Mucosa of stomach (tissue), 1 donor: Measurements from ENCODE around the gene PRMT9.

ENCODE experiments used
- H3K27me3 ChIP-seq: one replicate; pipeline ENCODE4 v1.7.0; 2013; ENCODE audit warnings: mild to moderate bottlenecking, low read length; ENCODE audit not compliant: control insufficient read depth, insufficient read depth
- H3K36me3 ChIP-seq: one replicate; pipeline ENCODE4 v1.7.0; 2013; ENCODE audit warnings: low read length; ENCODE audit not compliant: control insufficient read depth, insufficient read depth
- H3K4me1 ChIP-seq: one replicate; pipeline ENCODE4 v1.7.0; 2013; ENCODE audit warnings: mild to moderate bottlenecking, low read length; ENCODE audit not compliant: control insufficient read depth, insufficient read depth
- H3K4me3 ChIP-seq: one replicate; pipeline ENCODE4 v1.7.0; 2013; ENCODE audit warnings: low read length
- H3K9ac ChIP-seq: one replicate; pipeline ENCODE4 v1.7.0; 2013; ENCODE audit warnings: mild to moderate bottlenecking, low read length, moderate library complexity
- H3K9me3 ChIP-seq: one replicate; pipeline ENCODE4 v1.7.0; 2013; ENCODE audit warnings: mild to moderate bottlenecking, low read length, moderate library complexity; ENCODE audit not compliant: control insufficient read depth
- donor health status: Pancreatic carcinoma.

The PRMT9 gene

GRCh38 chr4:147709999-147710398 lies 26.0 kb upstream of the PRMT9 start:
- Histone ChIP-seq H3K4me3 (no peak overlapping the region), H3K4me1 (no peaks in the 10 kb centered on the region), H3K36me3 (no peaks in the 10 kb centered on the region), H3K9me3 (no peaks in the 10 kb centered on the region), H3K27me3 (no peaks in the 10 kb centered on the region), H3K9ac (no peak overlapping the region)

- Histone ChIP-seq H3K4me1 (no peaks in the 10 kb centered on the region), H3K36me3 (no peaks in the 10 kb centered on the region), H3K27me3 (no peaks in the 10 kb centered on the region), H3K4me3 (no peak overlapping the region), H3K9ac (no peak overlapping the region), H3K9me3 (no peaks in the 10 kb centered on the region)
Measured at GRCh38 chr4:147707892-147708672, 24.1 kb upstream of the PRMT9 start.

- no peaks in the 10 kb centered on the region for H3K4me1 ChIP-seq
- no peaks in the 10 kb centered on the region for H3K9me3 ChIP-seq
- no peaks in the 10 kb centered on the region for H3K36me3 ChIP-seq
- H3K4me3 ChIP-seq = no peak overlapping the region
- H3K9ac ChIP-seq = no peak overlapping the region
- no peaks in the 10 kb centered on the region for H3K27me3 ChIP-seq
Measured at GRCh38 chr4:147704846-147705245, 20.9 kb upstream of the PRMT9 start.

DNA sequence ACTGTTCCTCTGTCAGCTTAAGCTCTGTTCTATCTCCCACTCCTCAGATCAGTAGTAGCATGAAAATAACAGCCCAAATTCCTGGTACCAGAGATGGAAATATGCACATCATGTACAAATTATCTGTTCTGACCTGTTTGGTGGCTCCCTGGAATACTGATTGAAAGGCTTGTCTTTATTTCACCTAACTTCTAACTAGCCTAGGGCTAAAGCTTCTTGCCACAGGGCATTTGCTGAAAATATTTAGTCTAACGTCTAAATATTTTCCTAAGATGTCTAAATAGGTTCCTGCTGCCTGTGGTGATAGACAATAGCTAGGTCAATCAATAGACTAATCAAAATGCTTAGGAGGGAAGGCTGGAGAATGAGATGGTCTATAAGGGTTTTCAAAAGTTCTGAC lies 12.9 kb upstream of the PRMT9 start:
- Histone ChIP-seq H3K9me3 (no peaks in the 10 kb centered on the region), H3K36me3 (no peaks in the 10 kb centered on the region), H3K9ac (no peak overlapping the region), H3K4me3 (no peak overlapping the region), H3K4me1 (no peaks in the 10 kb centered on the region), H3K27me3 (no peaks in the 10 kb centered on the region)

- Histone ChIP-seq H3K4me3 (no peak overlapping the region), H3K9me3 (no peaks in the 10 kb centered on the region), H3K27me3 (no peaks in the 10 kb centered on the region), H3K36me3 (no peaks in the 10 kb centered on the region), H3K9ac (no peak overlapping the region), H3K4me1 (no peaks in the 10 kb centered on the region)
Measured at GRCh38 chr4:147693218-147693617, 9.3 kb upstream of the PRMT9 start.

DNA sequence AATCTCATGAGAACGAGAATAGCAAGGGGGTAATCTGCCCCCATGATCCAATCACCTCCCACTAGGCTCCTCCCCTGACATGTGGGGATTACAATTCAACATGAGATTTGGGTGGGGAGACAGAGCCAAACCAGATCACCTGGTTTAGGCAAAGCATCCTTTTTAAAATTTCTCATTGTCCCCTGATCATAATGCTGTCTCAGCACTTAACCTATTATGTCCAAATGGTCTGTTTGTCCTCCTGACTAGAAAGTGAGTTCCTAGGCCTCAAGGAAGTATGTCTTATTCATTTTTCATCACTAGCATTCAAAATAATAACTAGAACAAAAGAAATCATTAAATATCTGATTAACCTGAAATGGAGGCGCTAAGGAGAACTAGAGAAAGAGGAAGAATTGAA lies 7.9 kb upstream of the PRMT9 start:
- Histone ChIP-seq H3K4me3 (no peak overlapping the region), H3K36me3 (no peaks in the 10 kb centered on the region), H3K9ac (no peak overlapping the region), H3K4me1 (no peaks in the 10 kb centered on the region), H3K27me3 (no peaks in the 10 kb centered on the region), H3K9me3 (no peaks in the 10 kb centered on the region)

DNA sequence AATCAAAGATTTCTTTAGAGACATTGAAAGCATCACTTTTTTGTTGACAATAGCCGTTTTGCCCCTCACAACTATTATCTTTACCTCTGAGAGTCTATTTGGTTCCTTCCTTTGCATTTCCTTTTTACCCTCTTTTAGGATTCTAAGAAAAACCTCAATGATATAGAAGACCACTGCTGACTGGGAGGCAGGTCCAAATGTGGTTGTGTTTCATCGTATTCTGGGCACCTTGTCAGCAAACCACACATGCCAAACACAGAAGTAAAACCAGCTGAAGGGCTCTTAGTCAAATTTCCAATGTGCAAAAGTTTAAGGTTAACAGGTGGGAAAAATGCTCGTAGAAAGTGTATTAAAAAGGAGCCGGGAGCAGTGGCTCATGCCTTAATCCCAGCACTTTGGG lies 5.1 kb upstream of the PRMT9 start:
- Histone ChIP-seq H3K9ac (no peak overlapping the region), H3K27me3 (no peaks in the 10 kb centered on the region), H3K4me3 (no peak overlapping the region), H3K4me1 (no peaks in the 10 kb centered on the region), H3K36me3 (no peaks in the 10 kb centered on the region), H3K9me3 (no peaks in the 10 kb centered on the region)

DNA sequence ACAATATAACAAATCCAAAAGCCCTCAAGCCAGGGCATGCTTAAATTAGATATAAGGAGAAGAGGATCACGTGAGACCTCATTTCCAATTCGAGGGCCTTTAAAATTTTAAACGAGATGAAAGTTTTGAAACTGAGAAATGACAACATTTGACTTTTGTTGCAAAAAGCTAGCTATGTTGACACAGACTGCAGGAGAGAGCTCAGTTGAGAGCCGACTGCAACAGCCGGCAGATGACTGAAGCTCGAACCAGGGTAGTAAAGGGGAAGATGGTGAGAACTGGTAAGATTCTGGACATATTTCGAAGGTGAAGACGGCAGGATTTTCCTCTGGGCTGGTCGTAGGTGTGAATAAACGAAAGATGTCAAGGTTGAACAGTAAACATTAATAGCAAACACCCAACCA lies 773 bp downstream of the PRMT9 start:
- Histone ChIP-seq H3K27me3 (no peaks in the 10 kb centered on the region), H3K36me3 (no peaks in the 10 kb centered on the region), H3K4me3 (peak overlapping the region; percentile 95), H3K9ac (peak overlapping the region; percentile 97), H3K9me3 (no peaks in the 10 kb centered on the region), H3K4me1 (no peaks in the 10 kb centered on the region)

GRCh38 chr4:147682755-147683154 lies 1.2 kb downstream of the PRMT9 start:
- H3K9me3 ChIP-seq = no peaks in the 10 kb centered on the region
- H3K9ac ChIP-seq = peak overlapping the region; percentile 97
- no peaks in the 10 kb centered on the region for H3K27me3 ChIP-seq
- no peaks in the 10 kb centered on the region for H3K4me1 ChIP-seq
- H3K4me3 ChIP-seq = peak overlapping the region; percentile 95
- no peaks in the 10 kb centered on the region for H3K36me3 ChIP-seq

DNA sequence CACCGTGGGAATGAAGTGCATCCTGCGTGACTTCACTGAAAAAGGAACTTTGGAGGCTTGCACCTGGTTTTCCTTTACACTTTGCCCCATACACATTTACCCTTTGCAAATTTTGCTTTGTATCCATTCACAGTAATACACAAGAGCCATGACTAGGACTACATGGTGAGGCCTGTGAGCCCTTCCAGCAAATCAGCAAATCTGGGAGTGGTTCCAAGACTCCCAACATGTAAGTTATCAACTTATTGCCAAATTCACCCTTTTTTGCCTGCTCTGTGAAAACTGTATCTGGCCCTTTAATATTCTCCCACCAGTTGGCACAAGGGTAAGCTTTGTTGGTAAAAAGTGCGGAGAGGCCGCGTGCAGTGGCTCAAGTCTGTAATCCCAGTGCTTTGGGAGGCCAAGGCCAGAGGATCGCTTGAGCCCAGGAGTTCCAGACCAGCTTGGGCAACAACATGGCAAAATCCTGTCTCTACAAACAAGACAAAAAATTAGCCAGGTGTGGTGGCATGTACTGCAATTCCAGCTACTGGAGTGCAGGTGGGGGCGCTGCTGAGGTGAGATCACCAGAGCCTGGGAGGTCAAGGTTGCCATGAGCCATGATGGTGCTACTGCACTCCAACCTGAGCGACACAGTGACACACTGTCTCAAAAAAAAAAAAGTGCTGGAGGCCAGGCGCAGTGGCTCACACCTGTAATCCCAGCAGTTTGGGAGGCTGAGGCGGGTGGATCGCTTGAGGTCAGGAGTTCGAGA lies 5.0 kb downstream of the PRMT9 start:
- Histone ChIP-seq H3K9me3 (no peaks in the 10 kb centered on the region), H3K4me1 (no peaks in the 10 kb centered on the region), H3K36me3 (no peaks in the 10 kb centered on the region), H3K9ac (no peak overlapping the region), H3K27me3 (no peaks in the 10 kb centered on the region), H3K4me3 (no peak overlapping the region)

DNA sequence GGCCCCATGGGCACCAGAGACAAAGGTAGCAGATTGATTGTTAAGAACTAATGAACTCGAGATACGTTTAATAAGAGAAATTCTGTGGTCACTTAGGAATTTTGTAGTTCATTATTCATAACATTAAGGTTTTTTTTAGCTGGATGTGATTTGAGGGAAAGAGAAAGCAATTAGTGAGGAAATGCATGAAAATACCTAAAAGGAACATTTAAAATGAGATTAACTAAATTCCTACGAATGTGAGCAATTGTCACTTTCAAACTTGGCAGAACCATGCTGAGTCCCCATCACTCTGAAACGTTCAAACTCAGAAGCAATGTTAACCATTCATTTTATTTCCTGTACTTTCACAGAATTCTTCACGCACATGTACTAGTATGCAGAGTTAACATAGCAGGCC lies 5.9 kb downstream of the PRMT9 start:
- H3K27me3 ChIP-seq = no peaks in the 10 kb centered on the region
- H3K9ac ChIP-seq = no peak overlapping the region
- no peaks in the 10 kb centered on the region for H3K4me1 ChIP-seq
- H3K9me3 ChIP-seq = no peaks in the 10 kb centered on the region
- H3K36me3 ChIP-seq = no peaks in the 10 kb centered on the region
- H3K4me3 ChIP-seq = no peak overlapping the region

DNA sequence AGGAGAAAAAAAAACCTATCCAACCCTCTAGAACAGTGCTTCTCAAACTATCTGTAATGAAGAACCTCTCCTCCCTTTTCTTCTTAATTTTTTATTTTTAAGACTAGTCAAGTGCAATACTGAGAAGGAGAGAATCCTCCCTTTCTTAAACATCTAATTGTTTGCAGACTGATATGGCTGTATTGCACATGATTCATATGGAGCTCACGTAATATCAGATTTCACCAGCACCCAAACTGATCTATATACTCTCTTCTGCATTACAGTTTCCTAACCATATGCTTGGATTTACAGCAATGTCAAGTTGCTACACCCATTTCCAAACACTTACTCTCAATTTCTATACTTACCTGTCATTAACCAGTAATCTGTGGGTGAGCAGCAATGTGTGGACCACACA lies 9.5 kb downstream of the PRMT9 start:
- Histone ChIP-seq H3K27me3 (no peaks in the 10 kb centered on the region), H3K9me3 (no peaks in the 10 kb centered on the region), H3K4me1 (no peaks in the 10 kb centered on the region), H3K36me3 (no peaks in the 10 kb centered on the region), H3K9ac (no peak overlapping the region), H3K4me3 (no peak overlapping the region)
